Cardiac fibroblast (primary cell): ENCODE results near the gene NCAPH2.

Experiments used
- DNase-seq, 2 donors: peaks; one replicate each; pipeline versions ENCODE4 v3.0.0 to v3.0.0-alpha.2; 2010; ENCODE audit warnings: low read depth in 2 of 2
- H3K4me3 ChIP-seq, 2 donors: replicated peaks in 1 of 2; 1 replicate in 1 of 2; 2 replicates in 1 of 2; pipeline ENCODE4 v1.5.1; 2011; ENCODE audit warnings: low read depth in 2 of 2, low read length in 2 of 2, mild to moderate bottlenecking in 2 of 2, moderate library complexity in 1 of 2
- TF ChIP-seq, protein P1 (sequence below): IDR thresholded peaks from one replicate; pipeline ENCODE4 v1.5.1; 2011; ENCODE audit warnings: low read depth, mild to moderate bottlenecking, low read length, inconsistent platforms

The NCAPH2 gene

DNA sequence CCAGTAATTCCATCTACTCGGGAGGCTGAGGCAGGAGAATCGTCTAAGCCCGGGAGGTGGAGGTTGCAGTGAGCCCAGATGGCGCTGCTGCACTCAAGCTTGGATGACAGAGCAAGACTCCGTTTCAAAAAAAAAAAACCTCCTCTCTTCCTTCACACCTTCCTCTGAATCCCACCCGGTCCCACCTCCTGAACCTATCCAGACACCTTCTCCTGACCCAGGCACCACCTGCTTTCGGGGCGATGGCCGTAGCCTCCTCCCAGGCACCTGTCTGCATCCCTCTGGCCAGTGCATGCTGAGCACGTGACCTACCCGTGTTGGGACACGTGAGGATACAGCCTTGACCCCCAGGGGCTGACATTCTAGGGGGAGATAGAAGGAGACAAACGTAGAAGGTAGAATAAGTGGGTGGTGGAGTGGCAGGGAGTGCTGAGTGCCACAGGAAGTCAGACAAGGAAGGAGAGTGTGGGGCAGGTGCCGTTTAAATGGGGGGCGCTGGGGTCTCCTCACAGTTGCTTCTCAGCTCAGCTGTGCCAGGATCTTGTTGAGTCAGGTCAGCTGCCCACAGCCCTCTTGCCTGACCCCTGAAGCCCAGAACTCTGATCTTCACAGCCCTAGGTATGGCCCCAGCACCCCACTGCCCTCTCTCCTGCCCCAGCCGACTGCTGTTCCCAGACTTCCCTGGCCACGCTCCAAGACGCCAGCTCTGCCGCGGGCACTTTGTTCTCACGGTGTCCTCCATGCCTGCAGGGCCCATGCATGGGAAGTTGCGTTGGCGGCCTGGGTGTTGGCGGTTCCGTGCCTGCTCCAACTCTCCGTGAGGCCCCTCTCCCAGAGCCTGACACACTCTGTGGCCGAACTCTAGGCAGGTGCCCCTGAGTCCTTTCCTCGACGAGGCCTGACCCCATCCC is 22.5 kb upstream of the NCAPH2 start:
- TF ChIP-seq, protein P1, sequence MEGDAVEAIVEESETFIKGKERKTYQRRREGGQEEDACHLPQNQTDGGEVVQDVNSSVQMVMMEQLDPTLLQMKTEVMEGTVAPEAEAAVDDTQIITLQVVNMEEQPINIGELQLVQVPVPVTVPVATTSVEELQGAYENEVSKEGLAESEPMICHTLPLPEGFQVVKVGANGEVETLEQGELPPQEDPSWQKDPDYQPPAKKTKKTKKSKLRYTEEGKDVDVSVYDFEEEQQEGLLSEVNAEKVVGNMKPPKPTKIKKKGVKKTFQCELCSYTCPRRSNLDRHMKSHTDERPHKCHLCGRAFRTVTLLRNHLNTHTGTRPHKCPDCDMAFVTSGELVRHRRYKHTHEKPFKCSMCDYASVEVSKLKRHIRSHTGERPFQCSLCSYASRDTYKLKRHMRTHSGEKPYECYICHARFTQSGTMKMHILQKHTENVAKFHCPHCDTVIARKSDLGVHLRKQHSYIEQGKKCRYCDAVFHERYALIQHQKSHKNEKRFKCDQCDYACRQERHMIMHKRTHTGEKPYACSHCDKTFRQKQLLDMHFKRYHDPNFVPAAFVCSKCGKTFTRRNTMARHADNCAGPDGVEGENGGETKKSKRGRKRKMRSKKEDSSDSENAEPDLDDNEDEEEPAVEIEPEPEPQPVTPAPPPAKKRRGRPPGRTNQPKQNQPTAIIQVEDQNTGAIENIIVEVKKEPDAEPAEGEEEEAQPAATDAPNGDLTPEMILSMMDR = no peak
- no peak for DNase-seq
- H3K4me3 ChIP-seq = no peak overlapping the region

DNA sequence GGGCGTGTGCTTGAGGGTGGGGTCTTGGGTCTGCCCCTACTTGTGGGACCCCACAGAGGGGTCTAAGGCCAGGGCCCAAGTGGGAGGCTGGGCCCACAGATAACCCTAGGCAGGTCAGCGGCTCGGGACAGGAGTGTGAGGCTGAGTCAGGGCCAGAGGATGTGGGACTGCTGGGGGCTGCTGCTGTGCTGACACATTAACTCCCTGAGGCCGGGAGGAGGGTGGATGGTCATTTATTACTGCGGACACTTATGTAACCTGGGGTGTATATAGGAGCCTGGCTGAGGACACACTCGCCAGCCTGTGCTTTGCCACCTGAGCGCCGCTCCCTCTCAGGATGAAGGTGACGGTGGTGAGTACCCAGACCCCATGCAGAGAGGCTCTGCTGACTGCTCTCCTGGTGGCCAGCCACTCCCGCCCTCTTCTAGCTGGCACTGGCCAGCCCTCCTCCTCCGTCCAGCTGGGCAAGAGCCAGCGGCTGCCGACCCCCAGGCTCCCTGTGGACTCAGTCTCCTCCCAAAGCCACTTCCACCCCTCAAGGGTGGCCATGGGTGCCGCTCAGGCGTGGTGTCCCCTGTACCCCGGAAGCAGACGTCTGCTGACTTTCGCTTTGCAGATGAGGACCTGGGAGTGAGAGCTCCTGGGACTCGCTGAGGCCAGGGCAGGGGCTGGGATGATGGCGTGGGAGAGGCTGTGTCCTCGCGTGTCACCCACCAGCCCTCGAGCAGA is 21.3 kb upstream of the NCAPH2 start, which contains the start of gene MIOX:
TSS of gene MIOX (plus strand) at position 299 of the 729 bp plus-strand sequence. CDS start at position 338, 39 bp downstream.
- TF ChIP-seq, protein P1 = no peak
- H3K4me3 ChIP-seq = no peak within 1 kb of the TSS
- peak in 1 of 2 donors; percentile 23 for DNase-seq

DNA sequence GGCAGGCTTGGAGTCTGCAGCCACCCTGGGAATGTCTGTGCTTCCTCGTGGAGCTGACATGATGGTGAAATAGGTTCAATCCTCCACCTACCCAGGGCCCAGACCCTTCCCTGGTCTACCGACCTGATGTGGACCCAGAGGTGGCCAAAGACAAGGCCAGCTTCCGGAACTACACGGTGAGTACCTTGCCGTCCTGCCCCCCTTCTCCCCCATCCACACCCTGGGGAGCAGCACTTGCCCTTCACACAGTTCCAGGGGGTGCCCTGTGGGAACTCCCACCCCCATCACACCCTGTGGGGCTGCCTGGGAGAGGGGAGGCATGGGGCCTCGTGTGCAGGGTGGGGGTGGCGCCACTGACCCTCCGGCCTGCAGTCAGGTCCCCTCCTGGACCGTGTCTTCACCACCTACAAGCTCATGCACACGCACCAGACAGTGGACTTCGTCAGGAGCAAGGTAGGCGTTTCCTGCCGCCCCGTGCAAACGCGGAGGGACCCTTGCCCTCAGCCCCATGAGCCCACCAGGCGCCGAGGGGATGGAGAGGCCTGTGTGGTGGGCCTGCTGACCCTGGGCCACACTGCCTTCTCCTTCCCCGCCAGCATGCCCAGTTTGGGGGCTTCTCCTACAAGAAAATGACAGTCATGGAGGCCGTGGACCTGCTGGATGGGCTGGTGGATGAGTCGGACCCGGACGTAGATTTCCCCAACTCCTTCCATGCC is 20.6 kb upstream of the NCAPH2 start:
- no peak for DNase-seq
- TF ChIP-seq, protein P1 = no peak
- H3K4me3 ChIP-seq = no peak overlapping the region

DNA sequence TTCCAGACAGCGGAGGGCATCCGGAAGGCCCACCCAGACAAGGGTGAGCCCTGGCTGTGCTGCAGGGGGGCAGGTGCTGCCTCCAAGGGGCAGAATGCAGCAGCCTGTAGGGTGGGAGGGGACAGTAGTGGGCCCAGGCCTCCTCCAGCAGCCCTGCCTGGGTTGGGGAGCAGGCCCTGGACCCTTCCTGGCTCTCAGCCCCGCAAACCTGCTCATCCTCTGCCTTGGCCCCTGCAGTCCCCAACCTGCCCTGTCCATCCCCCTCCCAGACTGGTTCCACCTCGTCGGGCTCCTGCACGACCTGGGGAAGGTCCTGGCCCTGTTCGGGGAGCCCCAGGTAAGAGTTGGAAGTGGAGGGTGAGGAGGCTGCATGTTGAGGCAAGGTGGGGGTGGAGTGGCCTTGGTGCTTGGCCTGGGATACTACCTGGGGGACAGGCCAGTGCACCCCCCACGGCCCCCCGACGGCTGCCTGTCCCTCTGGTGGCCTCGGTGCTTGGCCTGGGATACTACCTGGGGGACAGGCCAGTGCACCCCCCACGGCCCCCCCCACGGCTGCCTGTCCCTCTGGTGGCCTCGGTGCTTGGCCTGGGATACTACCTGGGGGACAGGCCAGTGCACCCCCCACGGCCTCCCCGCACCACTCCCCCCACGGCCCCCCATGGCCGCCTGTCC is 19.9 kb upstream of the NCAPH2 start:
- H3K4me3 ChIP-seq = no peak overlapping the region
- TF ChIP-seq, protein P1 = no peak
- DNase-seq = no peak

DNA sequence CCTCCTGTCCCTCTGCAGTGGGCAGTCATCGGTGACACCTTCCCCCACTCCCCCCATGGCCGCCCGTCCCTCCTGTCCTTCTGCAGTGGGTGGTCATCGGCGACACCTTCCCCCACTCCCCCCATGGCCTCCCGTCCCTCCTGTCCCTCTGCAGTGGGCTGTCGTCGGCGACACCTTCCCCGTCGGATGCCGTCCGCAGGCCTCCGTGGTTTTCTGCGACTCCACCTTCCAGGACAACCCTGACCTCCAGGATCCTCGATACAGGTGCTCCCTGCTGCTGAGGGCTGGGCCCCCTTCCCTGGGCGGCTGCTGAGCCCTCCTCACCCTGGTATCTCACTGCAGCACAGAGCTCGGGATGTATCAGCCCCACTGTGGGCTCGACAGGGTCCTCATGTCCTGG is 19.1 kb upstream of the NCAPH2 start:
- no peak for DNase-seq
- TF ChIP-seq, protein P1 = no peak
- H3K4me3 ChIP-seq = no peak overlapping the region
